ENCODE data around the gene VPS11.

DNA sequence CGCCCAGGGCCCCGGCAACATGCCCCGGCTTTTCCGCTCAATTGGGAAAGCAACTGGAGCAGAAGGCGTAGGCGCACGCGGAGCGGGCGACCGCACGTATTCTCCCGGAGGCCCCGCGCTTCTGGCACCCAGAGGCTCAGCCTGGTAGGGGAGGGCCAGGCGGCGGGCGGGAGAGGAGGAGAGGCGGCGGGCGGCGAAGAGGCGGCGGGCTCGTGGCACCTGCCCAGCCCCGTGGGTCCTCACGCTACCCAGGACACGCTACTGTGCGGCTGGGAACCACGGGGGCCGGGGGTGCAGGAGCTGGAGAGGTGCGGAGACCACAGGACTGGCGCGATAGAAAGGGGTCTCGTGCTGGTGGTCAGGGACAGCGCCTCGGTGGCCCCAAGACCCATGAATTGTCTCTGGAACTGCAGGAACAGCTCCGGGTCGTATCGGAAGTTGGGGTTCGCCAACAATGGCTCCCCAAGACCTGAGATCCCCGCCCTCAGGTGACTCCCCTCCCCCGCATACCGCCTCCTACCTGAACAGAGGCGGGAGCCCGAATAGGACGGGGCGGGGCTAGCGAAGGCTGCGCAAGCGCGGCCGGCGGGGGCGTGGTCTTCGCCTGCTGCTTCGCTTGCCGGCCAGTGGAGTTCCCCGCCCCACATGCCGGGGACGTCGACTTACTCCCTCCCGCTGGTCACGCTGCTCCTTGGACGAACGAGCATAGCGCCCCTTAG, 37.1 kb upstream of the VPS11 start, which contains the start of gene SLC37A4:
- TF ChIP-seq YY1 (IDR thresholded peaks at IDR 0.05; ENCODE audit: insufficient read depth, insufficient read length) (no peak), ZNF274 (IDR thresholded peaks at IDR 0.05; ENCODE audit: low read depth, low read length) (no peak)
